IMR-90 (cell line): ENCODE results near the gene CELF5. TPM values are rescaled to one million over a fixed set of nuclear protein-coding genes. Genes with fewer than 3 reads are reported as not detected.

Experiments
- ATAC-seq: fragments of 200-7000 bp; cut with Tn5 transposase; 2 replicates; pipeline ENCODE4 v1.9.1; 2020; ENCODE audit warnings: low read depth, mild to moderate bottlenecking, moderate library complexity
- BruUV-seq: library from RNA; stranded (reverse); fragments of 400-500 nt; replicated peaks from 2 replicates; lab custom pipeline; 2021; lab: Mats Ljungman, UMichigan
- CTCF ChIA-PET: fragments of 300-600 bp; formaldehyde crosslinking; extraction: SDS; loops from one replicate; lab custom pipeline; 2021; ENCODE audit warnings: antibody characterized with exemption; lab: Yijun Ruan, JAX
- POLR2A ChIA-PET: fragments of 300-600 bp; sonication (Branson Sonifier 250); formaldehyde crosslinking; loops from one replicate; lab custom pipeline; 2022; ENCODE audit warnings: antibody characterized with exemption; ENCODE audit not compliant: unreplicated experiment; lab: Charles Lee
- DNase-seq: peaks from one replicate; pipeline ENCODE4 v3.0.0; 2013
- H2AFZ ChIP-seq: replicated peaks from 2 replicates; pipeline ENCODE3; 2013; ENCODE audit warnings: low read length, mild to moderate bottlenecking; ENCODE audit not compliant: poor library complexity
- H2AK5ac ChIP-seq: 2 replicates; pipeline ENCODE4 v1.6.1; 2013; ENCODE audit warnings: low read depth, low read length, inconsistent platforms
- H2AK9ac ChIP-seq: replicated peaks from 2 replicates; pipeline ENCODE3; 2013; ENCODE audit warnings: mild to moderate bottlenecking, low read depth, low read length, moderate library complexity; ENCODE audit not compliant: poor library complexity
- H2BK120ac ChIP-seq: 2 replicates; pipeline ENCODE4 v1.6.1; 2013; ENCODE audit warnings: low read depth, low read length, inconsistent platforms
- H2BK15ac ChIP-seq: 3 replicates; pipeline ENCODE4 v1.6.1; 2013; ENCODE audit warnings: low read depth, low read length, inconsistent platforms
- H2BK20ac ChIP-seq: 2 replicates; pipeline ENCODE4 v1.6.1; 2013; ENCODE audit warnings: low read depth, mild to moderate bottlenecking, inconsistent platforms, low read length, moderate library complexity
- H2BK5ac ChIP-seq: 2 replicates; pipeline ENCODE4 v1.6.1; 2013; ENCODE audit warnings: mild to moderate bottlenecking, low read depth, low read length, inconsistent platforms; ENCODE audit not compliant: poor library complexity, severe bottlenecking
- H3K14ac ChIP-seq: replicated peaks from 2 replicates; pipeline ENCODE4 v1.6.1; 2013; ENCODE audit warnings: low read depth, low read length, inconsistent platforms
- H3K18ac ChIP-seq: 2 replicates; pipeline ENCODE4 v1.6.1; 2013; ENCODE audit warnings: low read depth, low read length, control low read depth
- H3K23ac ChIP-seq: 2 replicates; pipeline ENCODE4 v1.6.1; 2013; ENCODE audit warnings: low read depth, low read length, inconsistent platforms
- H3K27ac ChIP-seq: 2 replicates; pipeline ENCODE4 v1.5.1; 2013; ENCODE audit warnings: mild to moderate bottlenecking, control low read depth, low read length; ENCODE audit not compliant: insufficient read depth
- H3K27me3 ChIP-seq: 2 replicates; pipeline ENCODE4 v1.6.1; 2013; ENCODE audit warnings: low read length; ENCODE audit not compliant: control insufficient read depth, insufficient read depth
- H3K36me3 ChIP-seq: 2 replicates; pipeline ENCODE4 v1.6.1; 2013; ENCODE audit warnings: low read length, mixed read lengths; ENCODE audit not compliant: control insufficient read depth, insufficient read depth
- H3K4ac ChIP-seq: 2 replicates; pipeline ENCODE4 v1.6.1; 2013; ENCODE audit warnings: low read depth, low read length, inconsistent platforms
- H3K4me1 ChIP-seq: 2 replicates; pipeline ENCODE4 v1.6.1; 2013; ENCODE audit warnings: low read length, mixed read lengths; ENCODE audit not compliant: control insufficient read depth, insufficient read depth
- H3K4me2 ChIP-seq: 2 replicates; pipeline ENCODE4 v1.6.1; 2013; ENCODE audit warnings: low read depth, mild to moderate bottlenecking, control low read depth, low read length, moderate library complexity
- H3K4me3 ChIP-seq: 2 replicates; pipeline ENCODE4 v1.5.1; 2013; ENCODE audit warnings: low read depth, mild to moderate bottlenecking, control low read depth, low read length, moderate library complexity; ENCODE audit not compliant: insufficient read depth
- H3K56ac ChIP-seq: 2 replicates; pipeline ENCODE4 v1.6.1; 2013; ENCODE audit warnings: low read length, inconsistent platforms; ENCODE audit not compliant: insufficient read depth; ENCODE audit errors: extremely low read depth
- H3K79me1 ChIP-seq, 2 experiments: 2 replicates each; pipeline ENCODE4 v1.6.1; 2013; ENCODE audit warnings: low read length in 2 of 2, inconsistent platforms in 1 of 2, low read depth in 1 of 2
- H3K9ac ChIP-seq: 2 replicates; pipeline ENCODE4 v1.6.1; 2013; ENCODE audit warnings: low read depth, low read length, control low read depth
- H3K9me1 ChIP-seq: 2 replicates; pipeline ENCODE4 v1.6.1; 2013; ENCODE audit warnings: low read length, inconsistent platforms; ENCODE audit not compliant: insufficient read depth
- H3K9me3 ChIP-seq: 2 replicates; pipeline ENCODE4 v1.6.1; 2013; ENCODE audit warnings: low read length; ENCODE audit not compliant: control insufficient read depth, insufficient read depth
- H4K20me1 ChIP-seq: 2 replicates; pipeline ENCODE4 v1.6.1; 2013; ENCODE audit warnings: low read length, inconsistent platforms; ENCODE audit not compliant: insufficient read depth
- H4K5ac ChIP-seq: 2 replicates; pipeline ENCODE4 v1.6.1; 2013; ENCODE audit warnings: mild to moderate bottlenecking, low read depth, low read length, control low read depth
- H4K8ac ChIP-seq, 2 experiments: 2 replicates each; pipeline ENCODE4 v1.6.1; 2013; ENCODE audit warnings: low read depth in 2 of 2, low read length in 2 of 2, control low read depth in 1 of 2, inconsistent platforms in 1 of 2
- H4K91ac ChIP-seq: 2 replicates; pipeline ENCODE4 v1.6.1; 2013; ENCODE audit warnings: low read depth, low read length, inconsistent platforms; ENCODE audit not compliant: insufficient read depth
- BHLHE40 ChIP-seq: fragments of 150-350 bp; IDR thresholded peaks from 2 replicates; pipeline ENCODE4 v1.6.1; 2016; ENCODE audit warnings: mild to moderate bottlenecking, low read depth, low read length
- CEBPB ChIP-seq: IDR thresholded peaks from 2 replicates; pipeline ENCODE4 v1.6.1; 2012; ENCODE audit warnings: low read depth, low read length, improper control_type of control experiment
- CTCF ChIP-seq: conservative IDR thresholded peaks from 2 replicates; pipeline ENCODE4 v1.5.1; 2012; ENCODE audit warnings: mild to moderate bottlenecking, low read depth, low read length, improper control_type of control experiment
- NFE2L2 ChIP-seq: fragments of 150-350 bp; IDR thresholded peaks from 2 replicates; pipeline ENCODE4 v1.6.1; 2016; ENCODE audit warnings: low read depth, mild to moderate bottlenecking, low read length
- POLR2A ChIP-seq: IDR thresholded peaks from 2 replicates; pipeline ENCODE4 v1.6.1; 2012; ENCODE audit warnings: mild to moderate bottlenecking, low read depth, low read length
- RCOR1 ChIP-seq: IDR thresholded peaks from 2 replicates; pipeline ENCODE4 v1.6.1; 2012; ENCODE audit warnings: mild to moderate bottlenecking, low read length, improper control_type of control experiment; ENCODE audit not compliant: insufficient replicate concordance
- RFX5 ChIP-seq: IDR thresholded peaks from 2 replicates; pipeline ENCODE4 v1.8.0; 2012; ENCODE audit warnings: low read depth, mild to moderate bottlenecking, low read length, moderate library complexity
- WGBS, 2 experiments: methylation state at CpG; one replicate each; pipeline versions ENCODE4 v1.1.5 to v1.1.7; 2013; ENCODE audit warnings: missing lambda C conversion rate in 2 of 2; ENCODE audit not compliant: insufficient read length in 1 of 2; ENCODE audit errors: extremely low coverage in 2 of 2; 5-methylcytosine and 5-hydroxymethylcytosine counted together
- dilution Hi-C: fragments of 300-500 bp; cut with HindIII; formaldehyde crosslinking; loops from one replicate; pipeline ENCODE4 v1.14.3; 2018; ENCODE audit warnings: low sequenced_read_pairs; ENCODE audit not compliant: unreplicated experiment
- in situ Hi-C: fragments of 300-500 bp; cut with MboI; formaldehyde crosslinking; loops from 3 replicates; pipeline ENCODE4 v1.14.3; 2019; ENCODE audit warnings: low sequenced_read_pairs, inconsistent platforms, mixed read lengths
- intact Hi-C: fragments of 100-400 bp; cut with micrococcal nuclease; formaldehyde crosslinking; loops from 2 replicates; pipeline ENCODE4 v1.10.0; 2022
- polyA plus RNA-seq, 3 experiments: library from polyadenylated mRNA; depleted of rRNA; stranded (reverse); fragments of >200 nt; gene quantifications; 2 replicates each; pipeline ENCODE4 v1.2.3, GENCODE V29; 2012; ENCODE audit warnings: low replicate concordance in 1 of 3
- total RNA-seq: library from RNA; depleted of rRNA; stranded (reverse); fragments of >200 nt; gene quantifications from 2 replicates; pipeline ENCODE4 v1.2.3, GENCODE V29; 2012
- TF ChIP-seq, protein P1 (sequence below): fragments of 150-350 bp; IDR thresholded peaks from 2 replicates; pipeline ENCODE4 v1.6.1; 2016; ENCODE audit warnings: low read depth, mild to moderate bottlenecking, low read length, moderate library complexity, borderline replicate concordance

CELF5 gene
- total and polyA plus RNA-seq, 2 of the 4 experiments (the other 2 are of a cell fraction) = 0.02 TPM; not detected in 1

DNA sequence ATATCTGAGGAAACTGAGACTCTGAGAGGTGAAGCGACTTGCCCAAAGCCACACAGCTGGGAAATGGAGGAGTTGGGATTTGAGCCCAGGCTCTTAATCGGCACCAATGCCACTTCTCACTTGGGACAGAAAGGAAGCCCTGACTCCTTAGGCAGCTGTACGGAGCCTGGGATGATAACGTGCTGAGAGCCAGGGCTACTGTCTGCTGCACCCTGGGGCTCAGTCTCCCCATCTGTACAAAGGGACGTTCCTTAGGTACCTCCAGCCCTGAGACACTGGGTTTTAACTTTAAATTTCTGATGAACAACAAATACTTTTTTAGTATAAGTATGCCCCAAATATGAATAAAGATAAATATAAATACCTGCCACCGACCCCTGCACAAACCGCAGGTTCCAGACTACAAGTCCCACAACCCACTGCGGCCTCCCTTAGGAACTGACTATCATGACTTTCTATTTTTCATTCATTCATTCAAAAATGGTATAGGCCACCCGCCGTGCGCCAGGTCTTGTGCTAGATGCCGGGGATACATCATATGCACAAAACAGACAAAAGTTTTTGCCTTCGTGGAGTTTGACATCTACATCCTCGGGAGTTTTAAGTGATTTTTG lies 39.5 kb upstream of the CELF5 start:
- ATAC-seq = peak; percentile 53
- BruUV-seq = no TSS peak
- H3K4me1 ChIP-seq = peaks cover 9% of the 10 kb centered on the region
- H3K23ac ChIP-seq = no peak overlapping the region
- H4K20me1 ChIP-seq = peaks cover 30% of the 10 kb centered on the region
- no peaks in the 10 kb centered on the region for H3K9me3 ChIP-seq
- H3K79me1 ChIP-seq = peaks cover 5 to 39% of the 10 kb centered on the region in 2 experiments; a peak in 2 of 4 replicates
- H3K4me3 ChIP-seq = peak overlapping the region; percentile 94
- 0 out of 2 replicates have a peak overlapping the region, but pooled peaks have one; percentile 21 for H2AK5ac ChIP-seq
- peak overlapping the region; percentile 91 to 97 for H4K8ac ChIP-seq
- no CpG with 5 or more reads among the region's 14 CpGs for WGBS, 2 experiments
- H3K14ac ChIP-seq = no peak overlapping the region
- H2BK5ac ChIP-seq = no peak overlapping the region
- H3K27me3 ChIP-seq = no peaks in the 10 kb centered on the region
- peak overlapping the region; percentile 88 for H3K4me2 ChIP-seq
- H2AK9ac ChIP-seq = no peak overlapping the region
- POLR2A ChIA-PET = no interaction called here
- H3K27ac ChIP-seq = peak overlapping the region; percentile 36; the same call in 1 of the 2 replicates
- H2BK15ac ChIP-seq = no peak overlapping the region
- no peak overlapping the region for H3K56ac ChIP-seq
- CTCF ChIA-PET = no interaction called here
- H3K9me1 ChIP-seq = peaks cover 3% of the 10 kb centered on the region; the same call in 1 of the 2 replicates
- DNase-seq = no peak
- dilution Hi-C loops = no loop called here
- no peak for TF ChIP-seq RCOR1
- TF ChIP-seq POLR2A = no peak
- TF ChIP-seq RFX5 = no peak
- no peak for TF ChIP-seq CEBPB
- TF ChIP-seq, protein P1, sequence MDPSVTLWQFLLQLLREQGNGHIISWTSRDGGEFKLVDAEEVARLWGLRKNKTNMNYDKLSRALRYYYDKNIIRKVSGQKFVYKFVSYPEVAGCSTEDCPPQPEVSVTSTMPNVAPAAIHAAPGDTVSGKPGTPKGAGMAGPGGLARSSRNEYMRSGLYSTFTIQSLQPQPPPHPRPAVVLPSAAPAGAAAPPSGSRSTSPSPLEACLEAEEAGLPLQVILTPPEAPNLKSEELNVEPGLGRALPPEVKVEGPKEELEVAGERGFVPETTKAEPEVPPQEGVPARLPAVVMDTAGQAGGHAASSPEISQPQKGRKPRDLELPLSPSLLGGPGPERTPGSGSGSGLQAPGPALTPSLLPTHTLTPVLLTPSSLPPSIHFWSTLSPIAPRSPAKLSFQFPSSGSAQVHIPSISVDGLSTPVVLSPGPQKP = no peak
- no peak for TF ChIP-seq NFE2L2
- no peak for TF ChIP-seq CTCF
- no peak for TF ChIP-seq BHLHE40
- H2BK20ac ChIP-seq = no peak overlapping the region
- no peak overlapping the region for H3K9ac ChIP-seq
- peak overlapping the region; percentile 86 for H4K5ac ChIP-seq
- H2BK120ac ChIP-seq = peak overlapping the region; percentile 13; the same call in 1 of the 2 replicates
- peaks cover 5% of the 10 kb centered on the region; the same call in 1 of the 2 replicates for H3K36me3 ChIP-seq
- H4K91ac ChIP-seq = peak overlapping the region; percentile 45; the same call in 1 of the 2 replicates
- intact Hi-C loops = no loop called here
- in situ Hi-C loops = no loop called here
- H3K18ac ChIP-seq = no peak overlapping the region
- H3K4ac ChIP-seq = peak overlapping the region; percentile 65
- H2AFZ ChIP-seq = peak overlapping the region; percentile 94
